IPS-NIHi7 (cell line): ENCODE measurements around the gene DENND5B.
"Not testable (repeated sequence)": the region's sequence is repeated elsewhere in the genome, so short reads cannot be mapped to it uniquely, and the experiment has no call there.

Source experiments
- DNase-seq: peaks from one replicate; pipeline ENCODE4 v3.0.0; 2012; ENCODE audit warnings: mixed read lengths; ENCODE audit errors: extremely low spot score

Gene DENND5B

DNA sequence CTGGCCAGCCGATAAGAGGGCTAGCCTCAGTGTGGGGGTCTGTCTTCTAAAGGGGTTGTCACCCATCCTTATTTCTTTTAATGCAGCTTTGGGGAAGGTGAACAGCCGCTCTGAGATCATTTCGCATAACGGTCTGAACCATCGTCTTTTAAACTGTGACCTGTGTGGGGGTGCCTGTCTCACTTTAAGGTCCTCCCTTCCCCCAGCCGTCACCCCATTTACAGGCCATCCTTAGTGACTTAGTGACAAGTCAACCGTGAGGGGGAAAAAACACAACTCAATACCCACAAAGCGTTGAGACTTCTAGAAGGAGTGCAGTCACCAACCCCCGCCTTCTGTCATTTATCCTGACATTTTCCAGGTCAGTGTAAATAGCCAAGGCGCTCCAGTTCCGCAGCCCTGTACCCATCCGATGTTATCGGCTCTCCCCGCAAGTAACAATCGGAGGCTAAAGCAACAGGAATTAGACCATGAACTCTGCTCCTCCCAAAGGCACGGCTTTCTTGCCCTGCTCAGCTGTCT lies 505 bp upstream of the DENND5B start:
- DNase-seq, result peak; percentile 23

DNA sequence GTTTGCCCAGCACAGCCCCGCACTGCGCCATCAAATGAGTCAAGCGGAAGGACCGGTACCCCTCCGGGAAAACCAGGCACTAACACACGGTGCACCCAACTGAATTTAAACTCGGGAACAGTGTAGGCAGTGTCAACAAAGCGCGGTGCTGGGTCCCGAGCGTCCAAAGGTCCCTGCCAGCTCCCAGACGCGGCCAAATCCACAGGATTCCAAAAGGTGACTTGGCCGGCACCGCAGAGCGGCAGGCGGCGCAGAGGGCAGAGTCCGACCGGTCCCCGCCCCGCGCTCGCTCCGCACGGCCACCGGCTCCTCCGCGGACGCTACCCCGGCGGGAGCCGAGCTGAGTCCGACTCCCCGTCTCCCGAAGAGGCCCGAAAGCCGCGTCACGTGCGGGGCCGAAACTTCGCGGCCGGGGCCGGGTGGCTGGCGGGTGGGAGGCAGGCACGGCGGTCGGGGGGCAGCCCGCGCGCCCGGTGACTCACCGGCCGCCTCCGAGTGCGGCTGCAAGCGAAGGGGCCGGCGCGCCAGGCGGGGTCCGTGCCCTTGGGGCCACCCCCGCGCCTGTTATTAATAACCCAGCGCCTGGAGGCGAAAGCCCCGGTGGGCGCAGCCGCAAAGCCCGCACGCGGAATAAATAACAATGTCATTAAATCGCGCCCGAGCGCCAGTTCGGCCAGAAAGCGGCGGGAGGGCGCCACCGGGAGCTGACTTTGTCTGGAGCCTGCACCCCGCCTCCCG lies 863 bp downstream of the DENND5B start:
- peak; percentile 69 for DNase-seq

DNA sequence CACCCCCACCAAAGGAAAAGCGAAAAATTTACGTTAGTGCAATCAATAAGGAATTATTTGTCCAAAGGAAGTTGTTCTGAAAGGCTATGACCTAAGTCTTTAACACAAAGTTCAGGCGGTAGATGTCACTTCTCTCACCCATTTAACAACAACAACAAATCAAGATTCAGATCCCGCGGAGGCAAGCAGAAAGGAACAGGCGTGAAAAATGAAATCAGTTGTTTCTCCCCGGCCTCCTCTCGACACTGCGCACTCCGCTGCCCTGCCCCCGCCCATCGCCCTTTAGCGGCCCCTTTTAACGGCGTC lies 1.4 kb downstream of the DENND5B start:
- no peak for DNase-seq

DNA sequence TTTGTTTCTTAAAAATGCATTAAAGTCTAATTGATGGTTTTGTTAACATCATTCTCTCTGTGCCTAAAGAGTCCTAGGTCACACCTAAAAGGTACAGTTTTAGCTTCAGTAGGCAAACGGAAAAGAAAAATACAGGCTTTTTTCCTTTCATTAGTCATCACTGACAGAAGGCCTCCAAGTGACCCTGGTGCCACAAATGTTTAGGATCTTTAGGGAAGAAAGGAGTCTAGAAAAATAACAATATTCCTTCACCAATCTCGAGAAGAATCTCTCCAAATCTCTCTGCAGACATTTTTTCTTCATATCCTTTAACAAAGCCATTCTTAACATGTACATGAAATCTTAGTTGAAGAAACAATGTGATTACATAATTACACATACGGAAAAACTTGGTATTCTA lies 2.0 kb downstream of the DENND5B start:
- no peak for DNase-seq

DNA sequence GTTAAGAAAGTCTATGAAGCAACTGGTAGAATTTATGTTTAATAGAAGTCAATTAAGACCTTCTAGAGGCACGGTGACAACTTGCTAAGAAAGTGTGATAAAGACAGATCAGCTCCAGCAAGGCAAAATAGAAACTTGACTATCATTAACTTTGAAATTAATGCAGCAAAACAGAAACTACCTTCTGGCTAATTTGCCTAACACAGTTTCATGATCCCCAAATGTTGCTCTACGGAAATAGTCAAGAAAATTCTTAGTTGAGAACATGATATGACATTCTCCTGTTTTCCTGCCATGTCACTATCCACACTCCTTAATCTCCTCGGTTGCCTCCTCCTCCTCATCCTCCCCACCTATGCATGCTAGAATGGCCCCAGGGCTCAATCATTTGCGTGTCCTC lies 4.2 kb downstream of the DENND5B start:
- DNase-seq, result no peak

DNA sequence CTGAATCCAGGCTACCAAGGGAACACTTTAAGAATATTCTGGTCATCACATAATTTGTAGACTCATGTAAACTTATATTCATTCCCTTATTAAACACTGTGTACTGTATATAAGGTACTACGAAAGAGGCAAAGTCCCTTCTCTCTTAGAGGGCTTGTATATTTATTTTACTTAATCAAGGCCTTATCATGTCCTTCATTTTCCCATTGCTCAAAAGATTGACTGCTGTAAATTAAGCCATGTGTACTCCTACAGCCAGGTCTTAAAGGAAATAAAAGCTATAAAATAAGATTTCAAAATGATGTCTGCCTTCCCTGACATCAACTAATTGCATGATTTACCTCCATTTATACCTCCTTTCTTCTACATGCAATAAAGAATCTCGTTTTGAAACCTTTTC lies 5.0 kb downstream of the DENND5B start:
- no peak for DNase-seq

DNA sequence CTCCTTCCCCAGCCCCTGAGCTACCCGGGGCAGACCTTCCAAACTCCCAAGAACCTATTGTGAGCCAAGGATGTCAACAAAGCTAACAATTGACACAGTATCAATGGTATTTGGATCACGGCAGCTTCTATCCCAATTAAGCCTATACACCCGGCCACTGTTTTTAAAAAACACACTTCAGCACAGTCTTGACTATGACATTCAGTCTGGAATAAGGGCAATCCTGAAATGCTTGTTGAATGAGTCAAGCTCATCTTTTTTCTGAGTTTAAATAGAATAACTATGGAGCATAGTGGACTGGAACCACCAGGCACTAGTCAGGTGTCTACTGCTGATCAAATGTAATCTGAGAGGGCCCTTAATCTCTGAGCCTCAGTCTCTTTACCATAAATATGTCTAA lies 5.7 kb downstream of the DENND5B start:
- DNase-seq, result no peak

DNA sequence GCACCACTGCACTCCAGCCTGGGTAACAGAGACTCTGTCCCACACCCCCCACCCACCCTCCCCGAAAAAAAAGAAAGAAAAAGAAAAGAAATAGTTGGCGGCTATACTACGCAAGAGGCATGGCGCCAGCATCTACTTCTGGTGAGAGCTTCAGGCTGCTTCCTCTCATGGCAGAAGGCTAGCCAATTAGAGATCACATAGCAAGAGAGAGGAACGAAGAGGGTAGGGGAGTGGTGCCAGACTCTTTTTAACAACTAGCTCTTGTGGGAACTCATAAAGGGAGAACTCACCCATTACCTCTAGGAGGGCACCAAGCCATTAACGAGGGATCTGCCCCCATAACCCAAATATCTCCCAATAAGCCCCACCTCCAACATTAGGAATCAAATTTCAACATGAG lies 6.2 kb downstream of the DENND5B start:
- no peak for DNase-seq

DNA sequence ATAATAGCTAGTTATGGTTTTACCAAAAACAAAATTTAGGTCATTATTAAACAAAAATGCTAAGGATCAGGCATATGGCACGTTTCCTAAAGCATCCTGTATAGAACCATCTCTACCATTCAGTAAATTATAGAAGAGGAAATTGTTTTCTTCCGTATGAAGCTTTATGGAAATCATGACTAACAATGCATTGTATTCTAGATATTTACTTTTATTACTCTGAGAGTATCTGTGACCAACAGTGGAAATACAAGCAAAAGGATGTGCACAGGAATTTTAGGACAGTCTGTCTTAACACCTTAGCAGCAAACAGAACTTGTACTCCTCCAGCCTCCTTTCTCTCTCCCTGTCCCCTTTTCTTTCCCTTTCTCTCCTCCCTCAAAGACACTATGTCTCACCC lies 7.1 kb downstream of the DENND5B start:
- no peak for DNase-seq

DNA sequence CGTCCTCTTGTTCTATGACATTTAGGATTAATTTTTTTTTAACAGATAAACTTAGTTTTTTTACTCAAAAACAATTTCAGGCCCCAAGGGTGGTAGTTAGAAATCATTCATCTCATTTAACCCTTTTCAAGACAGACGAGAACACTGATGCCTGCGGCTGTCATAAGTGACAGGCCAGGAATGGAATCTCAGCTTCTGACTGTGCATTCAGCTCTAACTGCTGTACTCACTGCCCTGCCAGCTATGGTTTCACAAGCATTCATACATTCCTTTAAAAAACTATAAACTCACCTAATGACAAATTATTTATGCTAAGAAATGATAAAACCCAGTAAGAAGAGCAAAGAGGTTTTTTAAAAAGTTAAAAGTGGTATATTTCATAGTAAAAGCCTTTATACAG lies 8.8 kb downstream of the DENND5B start:
- no peak for DNase-seq

DNA sequence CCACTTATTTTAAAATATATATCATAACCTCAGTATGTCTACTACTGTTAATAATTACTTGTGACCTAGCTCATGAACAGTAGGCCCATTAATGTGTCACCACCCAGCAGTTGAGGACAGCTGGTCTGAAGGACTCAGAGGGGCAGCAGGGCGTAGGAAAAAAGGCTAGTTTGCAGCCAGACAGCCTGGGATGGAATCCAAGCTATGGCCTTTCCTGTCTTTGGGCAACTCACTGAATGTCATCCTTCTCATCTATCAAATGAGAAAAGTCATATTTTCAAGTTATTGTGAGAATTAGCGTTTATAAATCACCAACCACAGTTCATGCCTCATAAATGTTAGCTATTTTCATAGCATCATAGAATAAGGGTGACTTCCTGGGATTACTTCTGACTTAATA lies 12.3 kb downstream of the DENND5B start:
- no peak for DNase-seq

DNA sequence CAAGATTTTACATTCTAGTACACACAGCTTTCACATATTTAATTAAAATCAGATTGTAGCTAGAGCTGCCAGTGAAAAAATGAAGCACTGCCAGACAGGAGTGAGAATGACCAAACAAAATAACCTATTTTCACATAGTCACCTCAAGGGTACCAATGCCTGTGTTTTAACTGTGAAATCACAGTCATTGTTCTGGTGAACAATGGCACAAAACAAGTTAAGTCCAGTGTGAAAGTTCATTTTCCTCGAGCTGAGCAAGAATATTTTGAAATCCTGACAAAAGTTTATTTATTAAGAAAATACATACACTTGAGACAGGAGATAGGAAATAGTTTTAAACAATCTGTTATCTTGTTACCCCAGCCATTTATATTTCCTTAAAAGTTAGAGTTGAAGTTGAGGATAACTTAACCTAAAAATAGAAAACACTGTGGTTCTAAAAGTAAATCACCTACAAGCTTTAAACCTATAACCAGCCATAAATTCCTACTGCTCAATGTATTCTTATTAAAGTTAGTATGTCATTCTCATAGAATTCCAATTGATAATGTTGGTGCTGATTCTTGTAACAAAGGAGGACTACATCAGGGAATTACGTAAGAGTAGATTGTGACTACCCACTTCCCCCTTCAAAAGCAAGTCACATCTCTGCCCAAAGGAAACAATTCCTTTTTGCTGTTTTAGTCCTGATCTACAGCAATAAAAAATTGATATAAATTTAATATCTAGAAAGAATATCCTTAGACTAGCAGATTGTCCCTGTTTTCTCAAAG lies 15.9 kb downstream of the DENND5B start:
- no peak for DNase-seq

DNA sequence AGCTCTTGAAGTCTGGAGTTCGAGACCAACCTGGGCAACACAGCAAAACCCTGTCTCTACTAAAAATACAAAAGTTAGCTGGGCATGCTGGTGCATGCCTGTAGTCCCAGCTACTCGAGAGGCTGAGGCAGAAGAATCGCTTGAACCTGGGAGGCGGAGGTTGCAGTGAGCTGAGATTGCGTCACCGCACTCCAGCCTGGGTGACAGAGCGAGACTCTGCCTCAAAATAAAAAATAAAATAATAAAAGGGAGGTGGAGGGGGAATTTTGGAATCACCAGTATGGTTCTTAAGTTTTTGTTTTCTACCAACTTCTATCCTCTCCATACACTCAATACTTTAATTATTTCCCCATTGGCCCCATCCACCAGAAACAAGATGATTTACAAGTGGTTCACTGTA lies 16.6 kb downstream of the DENND5B start:
- not testable (repeated sequence) for DNase-seq

DNA sequence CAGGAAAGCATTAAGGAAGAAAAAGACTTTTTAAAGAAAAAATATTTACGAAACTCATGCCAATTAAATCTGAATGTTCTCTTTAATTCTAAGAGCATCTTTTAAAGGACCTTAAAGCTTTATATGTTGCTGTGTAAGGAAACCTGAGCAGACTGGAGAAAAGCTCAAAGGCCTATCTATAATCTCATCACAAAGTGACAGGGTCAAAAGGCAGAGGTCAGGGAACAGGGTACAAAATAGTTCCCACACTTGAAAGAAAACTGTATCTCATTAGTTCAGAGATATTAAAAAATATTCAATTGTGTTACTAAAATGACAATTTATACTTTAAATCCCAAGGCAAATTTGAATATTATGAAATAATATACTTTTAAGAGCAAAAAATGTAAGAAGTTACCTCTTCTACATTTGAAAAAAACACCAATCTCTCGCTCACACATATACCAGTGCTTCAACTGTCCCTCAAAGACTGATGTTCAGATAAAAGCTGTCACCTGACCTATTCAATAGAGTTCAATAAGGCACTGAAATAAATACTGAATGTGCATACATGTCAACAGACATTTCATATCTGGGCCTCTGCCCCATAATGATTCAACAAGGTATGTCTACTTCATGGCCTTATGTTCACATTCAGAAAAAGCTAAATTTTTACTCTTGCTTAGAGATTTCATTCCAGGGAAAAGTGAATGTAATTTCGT lies 17.9 kb downstream of the DENND5B start:
- DNase-seq, result no peak

DNA sequence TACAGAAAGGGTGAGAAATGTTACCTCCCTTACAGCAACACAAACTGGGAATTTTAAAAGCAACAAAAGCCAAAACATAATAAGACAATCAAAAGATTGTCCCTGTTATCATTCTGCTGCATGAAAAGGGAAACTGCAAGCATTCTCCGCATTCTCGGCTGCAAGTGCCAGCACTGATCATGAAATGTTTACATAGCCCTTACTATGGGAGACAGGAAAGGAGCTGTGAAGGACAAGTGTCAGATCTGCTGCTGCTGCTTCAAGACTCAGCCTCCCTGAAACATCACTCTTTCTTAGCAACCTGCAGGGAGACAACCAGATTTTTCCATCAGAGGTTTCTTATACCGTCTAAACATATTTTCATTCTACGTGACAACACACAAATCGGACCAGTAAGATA lies 20.1 kb downstream of the DENND5B start:
- peak; percentile 40 for DNase-seq

DNA sequence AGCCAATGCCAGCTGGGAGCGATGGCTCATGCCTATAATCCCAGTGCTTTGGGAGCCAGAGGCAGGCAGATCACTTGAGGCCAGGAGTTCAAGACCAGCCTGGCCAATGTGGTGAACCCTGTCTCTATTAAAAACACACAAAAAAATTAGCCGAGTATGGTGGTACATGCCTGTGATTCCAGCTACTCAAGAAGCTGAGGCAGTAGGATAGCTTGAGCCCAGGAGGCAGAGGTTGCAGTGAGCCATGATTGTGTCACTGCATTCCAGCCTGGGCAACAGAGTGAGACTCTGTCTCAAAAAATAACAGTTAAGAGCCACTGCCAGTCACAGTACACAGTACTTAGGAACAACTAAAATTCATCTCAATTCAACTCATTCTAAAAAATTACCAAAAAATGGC lies 21.4 kb downstream of the DENND5B start:
- DNase-seq, result not testable (repeated sequence)

DNA sequence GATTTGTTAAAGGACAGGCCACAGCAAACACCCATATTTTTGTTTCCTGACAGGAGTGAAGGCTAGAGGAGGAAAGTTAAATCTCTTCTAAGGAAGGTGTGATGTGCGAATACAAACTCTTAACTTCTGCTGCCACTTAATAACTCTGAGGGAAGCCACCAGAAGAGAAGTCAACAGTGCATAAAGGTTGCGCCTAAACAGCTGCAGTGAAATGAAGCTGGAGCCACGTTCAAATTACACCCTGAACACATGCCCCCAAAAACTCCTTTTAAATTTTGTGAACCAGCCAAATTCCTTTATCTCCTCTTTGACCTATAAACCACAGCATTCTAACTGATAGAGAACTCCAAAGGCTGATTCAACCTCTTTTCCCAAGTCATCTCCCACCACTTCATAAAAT lies 22.4 kb downstream of the DENND5B start:
- no peak for DNase-seq

DNA sequence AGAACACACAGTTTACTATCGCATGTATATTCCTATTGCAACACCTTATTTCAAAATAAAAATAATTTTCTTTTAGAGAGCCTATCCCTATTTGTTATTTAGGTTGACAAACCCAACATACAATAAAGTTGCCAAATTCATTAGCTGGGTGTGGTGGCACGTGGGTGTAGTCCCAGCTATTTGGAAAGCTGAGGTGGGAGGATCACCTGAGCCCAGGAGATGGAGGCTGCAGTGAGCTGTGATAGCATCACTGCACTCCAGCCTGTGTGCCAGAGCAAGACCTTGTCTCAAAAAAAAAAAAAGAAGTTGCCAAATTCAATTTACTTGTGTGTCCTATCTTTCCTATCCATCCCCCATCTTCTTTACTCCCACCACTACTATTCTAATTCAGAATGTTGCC lies 23.9 kb downstream of the DENND5B start:
- no peak for DNase-seq

DNA sequence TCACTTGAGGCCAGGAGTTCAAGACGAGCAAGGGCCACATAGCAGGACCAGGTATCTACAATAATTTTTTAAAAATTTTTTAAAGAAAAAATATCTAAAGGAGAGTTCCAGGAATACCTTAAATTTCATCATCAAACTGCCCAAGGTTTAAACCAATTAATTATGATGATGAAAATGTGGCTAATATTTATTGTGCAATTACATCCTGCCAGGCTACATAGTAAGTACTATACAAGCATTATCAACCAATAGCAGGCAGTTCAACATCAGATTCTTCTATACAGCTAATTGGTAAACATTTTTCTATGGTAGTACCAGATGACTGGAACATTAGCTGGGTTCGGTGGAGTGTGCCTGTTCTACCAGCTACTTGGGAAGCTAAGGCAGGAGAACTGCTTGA lies 24.4 kb downstream of the DENND5B start:
- no peak for DNase-seq

DNA sequence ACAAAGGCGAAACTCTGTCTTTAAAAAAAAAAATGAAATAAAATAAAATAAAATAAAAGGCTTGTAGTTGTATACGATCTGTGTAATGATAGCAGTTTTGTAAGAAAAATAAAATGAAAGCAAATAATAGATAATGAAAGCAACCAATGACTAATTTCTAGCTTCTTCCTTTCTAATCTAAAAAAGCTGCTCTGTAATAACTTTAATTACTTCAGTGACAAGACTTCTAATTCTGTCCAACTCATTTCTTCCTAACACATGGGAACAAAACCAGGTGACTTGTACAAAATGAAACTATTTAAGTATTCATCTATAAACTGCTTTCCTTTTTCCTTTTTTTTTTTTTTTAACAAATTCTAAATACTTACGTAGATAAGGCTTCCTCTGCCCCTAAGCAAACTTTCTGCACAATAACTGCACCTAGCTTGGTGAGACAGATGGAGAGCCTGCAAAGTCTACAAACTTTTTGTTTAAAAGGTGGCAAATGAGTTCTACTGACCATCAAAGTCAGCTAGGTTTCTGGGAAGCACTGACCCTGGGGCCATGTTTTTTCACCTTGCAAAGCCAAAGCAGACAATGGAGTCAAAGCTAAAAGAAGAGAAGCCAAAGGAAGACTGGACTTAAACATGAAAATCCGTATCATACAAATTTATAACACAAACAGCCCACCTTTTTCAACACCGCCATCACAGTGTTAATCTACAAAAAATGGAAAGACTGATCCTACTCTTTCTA lies 28.2 kb downstream of the DENND5B start:
- DNase-seq, result no peak

DNA sequence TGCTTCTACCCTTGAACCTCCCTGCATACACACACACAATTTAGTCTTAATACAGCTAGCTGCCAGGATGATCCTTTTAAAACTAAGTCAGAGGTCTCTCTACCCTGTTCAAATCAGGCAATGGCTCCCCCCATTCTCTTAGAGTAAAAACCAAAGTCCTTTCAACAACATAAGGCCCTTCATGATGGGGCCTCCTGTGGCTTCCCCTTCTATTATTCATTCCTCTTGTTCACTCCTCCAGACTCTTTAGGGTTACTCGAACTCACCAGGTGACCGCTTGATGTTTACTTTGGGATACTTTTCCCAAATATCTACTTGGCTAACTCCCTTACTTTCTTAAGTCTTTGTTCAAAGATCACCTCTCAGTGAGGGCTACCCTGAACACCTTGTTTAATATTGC lies 30.4 kb downstream of the DENND5B start:
- DNase-seq, result peak; percentile 21

DNA sequence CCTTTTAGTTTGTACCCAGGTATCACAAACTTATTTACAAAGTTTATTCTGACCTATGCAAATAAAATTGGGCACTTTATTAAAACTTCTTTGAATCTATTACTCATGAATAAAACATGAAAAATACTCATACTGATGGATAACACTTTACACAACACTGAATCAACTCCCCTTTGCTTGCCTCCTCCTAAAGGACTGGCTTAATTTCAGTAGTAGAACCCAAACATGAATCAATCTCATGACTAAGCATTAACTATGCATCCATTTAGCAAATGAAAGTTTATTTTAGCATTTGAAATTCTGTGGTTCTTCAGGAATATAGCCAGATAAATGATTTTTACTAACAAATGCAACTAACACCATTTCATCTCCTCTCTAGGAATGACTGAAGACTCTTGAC lies 32.4 kb downstream of the DENND5B start:
- DNase-seq, result no peak
